Measurements from ENCODE around the gene NAV2.

Gene NAV2

GRCh38 chr11:19840961-19841360 lies 128.3 kb downstream of the NAV2 start:
- no peak for DNase-seq

GRCh38 chr11:19842505-19842904 lies 129.9 kb downstream of the NAV2 start:
- no peak for DNase-seq

- DNase-seq: no peak
Measured at GRCh38 chr11:19843079-19843478, 130.4 kb downstream of the NAV2 start.

- DNase-seq: no peak
Measured at GRCh38 chr11:19844012-19844411, 131.4 kb downstream of the NAV2 start.

- no peak for DNase-seq
Measured at GRCh38 chr11:19844806-19845205, 132.2 kb downstream of the NAV2 start.

- no peak for DNase-seq
Measured at GRCh38 chr11:19845626-19846025, 133.0 kb downstream of the NAV2 start.

GRCh38 chr11:19846654-19847305 lies 134.1 kb downstream of the NAV2 start:
- DNase-seq: no peak

- no peak for DNase-seq
Measured at GRCh38 chr11:19848219-19848618, 135.6 kb downstream of the NAV2 start.

GRCh38 chr11:19849107-19849789 lies 136.6 kb downstream of the NAV2 start:
- DNase-seq: no peak

- no peak for DNase-seq
Measured at GRCh38 chr11:19849947-19850593, 137.4 kb downstream of the NAV2 start.

- no peak for DNase-seq
Measured at GRCh38 chr11:19852288-19852687, 139.7 kb downstream of the NAV2 start.

- no peak for DNase-seq
Measured at GRCh38 chr11:19853016-19853415, 140.4 kb downstream of the NAV2 start.

GRCh38 chr11:19853920-19854319 lies 141.3 kb downstream of the NAV2 start:
- DNase-seq: no peak

GRCh38 chr11:19861171-19861570 lies 148.5 kb downstream of the NAV2 start:
- DNase-seq: no peak

- DNase-seq: no peak
Measured at GRCh38 chr11:19862091-19862490, 149.5 kb downstream of the NAV2 start.

- DNase-seq: no peak
Measured at GRCh38 chr11:19864141-19865140, 151.8 kb downstream of the NAV2 start.

GRCh38 chr11:19866037-19866436 lies 153.4 kb downstream of the NAV2 start:
- DNase-seq: no peak

GRCh38 chr11:19866521-19866920 lies 153.9 kb downstream of the NAV2 start:
- DNase-seq: peak in 1 of 2 experiments; percentile 4

GRCh38 chr11:19867064-19867463 lies 154.4 kb downstream of the NAV2 start:
- peak in 1 of 2 experiments; percentile 26 for DNase-seq

- DNase-seq: peak in 1 of 2 experiments; percentile 33
Measured at GRCh38 chr11:19868281-19868821, 155.7 kb downstream of the NAV2 start.

GRCh38 chr11:19868871-19869270 lies 156.2 kb downstream of the NAV2 start:
- no peak for DNase-seq

- DNase-seq: peak; percentile 33 to 81
Measured at GRCh38 chr11:19869466-19869865, 156.8 kb downstream of the NAV2 start.

Data from NCI-H2081 (cell line).